GM19468 (cell line): ENCODE measurements around the gene HOXD12.

Experiments used
- ATAC-seq: cut with Tn5 transposase; IDR thresholded peaks from one replicate; pipeline ENCODE4 v1.9.1; 2021; ENCODE audit warnings: mild to moderate bottlenecking, moderate library complexity, moderate number of reproducible peaks; ENCODE audit not compliant: unreplicated experiment; ENCODE audit errors: extremely low read depth

The HOXD12 gene

GRCh38 chr2:176099728-176100546 is at the start of gene HOXD12:
Gene HOXD12, plus strand, starts transcription at chr2:176099795. Its CDS starts 7 bp downstream, at chr2:176099802.
- no peak for ATAC-seq

- no peak for ATAC-seq
Observed at GRCh38 chr2:176056406-176056805, 43.2 kb upstream of the HOXD12 start.

- no peak for ATAC-seq
Observed at GRCh38 chr2:176063958-176064357, 35.6 kb upstream of the HOXD12 start.

GRCh38 chr2:176066645-176067588 is 32.7 kb upstream of the HOXD12 start:
- no peak for ATAC-seq

GRCh38 chr2:176067589-176068418 is 31.8 kb upstream of the HOXD12 start:
- no peak for ATAC-seq

GRCh38 chr2:176068419-176068832 is 31.2 kb upstream of the HOXD12 start:
- no peak for ATAC-seq

- ATAC-seq, result no peak
Observed at GRCh38 chr2:176071330-176072291, 28.0 kb upstream of the HOXD12 start.

- ATAC-seq, result no peak
Observed at GRCh38 chr2:176072292-176072669, 27.3 kb upstream of the HOXD12 start.

GRCh38 chr2:176072951-176073904 is 26.4 kb upstream of the HOXD12 start:
- no peak for ATAC-seq

- no peak for ATAC-seq
Observed at GRCh38 chr2:176074919-176075425, 24.6 kb upstream of the HOXD12 start.

- ATAC-seq, result no peak
Observed at GRCh38 chr2:176075481-176075880, 24.1 kb upstream of the HOXD12 start.

- no peak for ATAC-seq
Observed at GRCh38 chr2:176076063-176076462, 23.5 kb upstream of the HOXD12 start.

GRCh38 chr2:176076796-176077195 is 22.8 kb upstream of the HOXD12 start:
- ATAC-seq, result no peak

- ATAC-seq, result no peak
Observed at GRCh38 chr2:176078541-176079284, 20.9 kb upstream of the HOXD12 start.

GRCh38 chr2:176079285-176079830 is 20.2 kb upstream of the HOXD12 start:
- ATAC-seq, result no peak

GRCh38 chr2:176079831-176080539 is 19.6 kb upstream of the HOXD12 start:
- ATAC-seq, result no peak
